Middle frontal gyrus (tissue), 1 donor: ENCODE results near the gene ICA1L.
"Not testable (repeated sequence)": the region's sequence is repeated elsewhere in the genome, so short reads cannot be mapped to it uniquely, and the experiment has no call there.

Source experiments
- DNase-seq: peaks from one replicate; pipeline ENCODE4 v3.0.0-alpha.2; 2015; ENCODE audit warnings: low spot score; ENCODE audit errors: extremely low spot score

Gene ICA1L

DNA sequence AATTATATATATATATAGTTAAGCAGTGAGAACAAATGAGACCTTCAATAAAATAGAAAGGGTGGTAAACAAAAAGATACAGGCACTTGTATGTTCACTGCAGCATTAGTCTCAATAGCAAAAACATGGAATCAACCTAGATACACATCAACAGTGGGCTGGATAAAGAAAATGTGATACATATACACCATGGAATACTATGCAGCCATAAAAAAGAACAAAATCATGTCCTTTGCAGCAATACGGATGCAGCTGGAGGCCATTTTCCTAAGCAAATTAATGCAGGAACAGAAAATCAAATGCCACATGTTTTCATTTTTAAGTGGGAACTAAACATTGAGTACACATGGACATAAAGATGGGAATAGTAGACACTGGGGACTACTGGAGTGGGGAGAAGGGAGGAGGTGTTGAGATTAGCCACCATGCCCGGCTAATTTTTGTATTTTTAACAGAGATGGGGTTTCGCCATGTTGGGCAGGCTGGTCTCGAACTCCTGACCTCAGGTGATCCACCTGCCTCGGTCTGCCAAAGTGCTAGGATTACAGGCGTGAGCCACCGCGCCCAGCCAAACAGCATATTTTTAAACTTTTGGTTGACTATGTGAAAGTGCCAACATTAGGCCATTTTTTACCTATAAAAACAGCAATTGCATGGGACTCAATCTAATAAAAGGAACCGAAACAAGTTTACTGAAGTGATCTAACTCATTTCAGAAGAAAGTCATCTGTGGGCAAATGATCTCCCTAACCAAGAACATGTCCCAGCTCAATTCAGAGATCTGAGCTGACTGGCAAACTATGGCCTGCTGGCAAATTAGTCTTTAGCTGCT lies 23.7 kb downstream of the ICA1L start:
- no peak for DNase-seq

DNA sequence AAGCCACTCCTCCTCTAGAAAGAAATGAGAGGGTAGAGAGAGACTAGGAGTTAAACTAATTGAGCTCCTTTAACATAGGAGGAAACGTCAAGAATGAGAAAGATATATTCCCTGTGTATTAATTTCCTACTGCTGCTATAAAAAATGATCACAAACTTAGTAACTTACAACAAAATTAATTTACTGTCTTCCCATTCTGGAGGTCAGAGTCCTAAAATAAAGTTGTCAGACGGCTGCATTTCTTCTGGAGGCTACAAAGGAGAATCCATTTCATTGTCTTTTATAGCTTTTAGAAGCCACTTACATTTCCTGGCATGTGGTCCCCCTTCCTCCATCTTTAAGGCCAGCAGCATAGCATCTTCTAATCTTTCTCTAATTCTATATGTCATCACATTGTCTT lies 26.9 kb downstream of the ICA1L start:
- DNase-seq: no peak

GRCh38 chr2:202842690-202843089 lies 28.9 kb downstream of the ICA1L start:
- DNase-seq: no peak

GRCh38 chr2:202841090-202841867 lies 30.3 kb downstream of the ICA1L start:
- DNase-seq: no peak

DNA sequence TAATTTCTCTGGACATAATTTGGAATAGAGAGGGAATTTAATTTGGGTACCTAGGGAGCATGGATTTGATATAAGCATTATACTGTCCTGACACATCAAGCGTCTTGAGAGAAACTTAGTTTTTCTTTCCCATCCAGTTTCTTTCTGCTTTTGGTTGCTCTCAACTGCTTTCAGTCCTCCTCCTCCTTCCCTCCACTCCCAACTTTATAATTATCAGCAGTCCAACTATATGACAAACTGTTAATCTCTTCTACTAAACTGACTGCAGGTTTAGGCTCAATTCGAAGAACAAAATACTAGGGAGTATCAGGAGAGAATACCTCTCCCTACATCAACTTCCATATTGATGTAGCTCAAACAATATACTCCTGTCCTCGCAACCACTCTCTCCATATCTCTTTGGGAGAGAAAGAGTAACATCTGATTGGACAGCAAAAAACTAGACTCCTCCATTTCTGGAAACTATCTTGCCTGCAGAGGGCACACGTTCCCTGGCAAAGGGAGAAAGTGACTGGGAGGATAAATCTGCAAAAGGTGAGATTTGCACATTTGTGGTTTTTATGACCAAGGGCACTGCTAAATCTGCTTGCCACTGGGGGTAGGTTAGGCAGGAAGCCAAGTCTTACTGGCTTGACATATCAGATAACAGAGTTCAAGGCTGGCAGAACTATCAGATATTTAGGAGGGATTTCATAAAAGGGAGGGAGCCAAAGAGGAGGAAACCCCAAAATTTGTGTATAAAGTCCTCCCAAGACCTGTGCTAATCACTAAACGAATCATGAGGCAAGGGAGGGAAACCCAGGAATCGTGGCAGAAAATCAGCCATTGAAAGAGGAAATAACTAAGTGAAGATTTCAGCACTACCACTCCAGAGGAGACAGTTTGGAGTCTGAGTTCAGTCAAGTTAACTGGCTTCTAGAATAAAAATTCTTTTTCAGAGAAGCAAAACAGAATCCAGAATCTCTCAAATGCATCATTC lies 40.0 kb downstream of the ICA1L start:
- DNase-seq: no peak

DNA sequence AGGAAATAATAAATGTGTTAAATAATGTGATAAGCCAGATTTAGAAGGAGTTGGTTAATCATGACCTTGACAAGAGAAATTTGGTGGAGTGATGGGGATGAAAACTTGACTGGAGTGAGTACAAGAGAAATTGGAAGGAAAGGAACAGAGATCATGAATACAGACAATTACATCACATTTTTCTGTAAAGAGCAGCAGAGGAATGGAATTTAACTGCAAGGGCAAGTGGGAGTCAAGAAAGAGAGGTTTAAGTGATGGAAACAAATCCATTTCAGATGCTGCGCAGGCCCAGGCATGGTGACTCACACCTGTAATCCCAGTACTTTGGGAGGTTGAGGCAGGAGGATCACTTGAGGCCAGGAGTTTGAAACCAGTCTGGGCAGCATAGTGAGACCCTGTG lies 46.7 kb downstream of the ICA1L start:
- no peak for DNase-seq

DNA sequence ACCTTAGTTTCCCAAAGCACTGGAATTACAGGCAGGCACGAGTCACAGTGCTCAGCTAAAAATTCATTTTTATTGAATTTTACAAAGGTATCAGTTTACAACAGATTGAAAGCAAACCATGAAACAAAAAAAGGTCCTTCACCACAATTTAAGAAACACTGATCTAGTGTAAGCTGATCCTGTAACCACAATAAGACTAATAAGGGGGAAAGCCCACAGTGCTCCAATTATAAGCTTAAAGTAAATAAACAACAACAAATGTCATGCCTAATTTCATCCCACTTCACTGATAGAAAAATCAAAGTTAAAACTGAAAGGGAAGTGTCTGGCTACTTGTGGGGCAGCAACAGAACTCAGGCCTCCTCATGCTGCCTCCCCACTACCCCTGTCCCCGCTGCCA lies 49.2 kb downstream of the ICA1L start:
- no peak for DNase-seq

DNA sequence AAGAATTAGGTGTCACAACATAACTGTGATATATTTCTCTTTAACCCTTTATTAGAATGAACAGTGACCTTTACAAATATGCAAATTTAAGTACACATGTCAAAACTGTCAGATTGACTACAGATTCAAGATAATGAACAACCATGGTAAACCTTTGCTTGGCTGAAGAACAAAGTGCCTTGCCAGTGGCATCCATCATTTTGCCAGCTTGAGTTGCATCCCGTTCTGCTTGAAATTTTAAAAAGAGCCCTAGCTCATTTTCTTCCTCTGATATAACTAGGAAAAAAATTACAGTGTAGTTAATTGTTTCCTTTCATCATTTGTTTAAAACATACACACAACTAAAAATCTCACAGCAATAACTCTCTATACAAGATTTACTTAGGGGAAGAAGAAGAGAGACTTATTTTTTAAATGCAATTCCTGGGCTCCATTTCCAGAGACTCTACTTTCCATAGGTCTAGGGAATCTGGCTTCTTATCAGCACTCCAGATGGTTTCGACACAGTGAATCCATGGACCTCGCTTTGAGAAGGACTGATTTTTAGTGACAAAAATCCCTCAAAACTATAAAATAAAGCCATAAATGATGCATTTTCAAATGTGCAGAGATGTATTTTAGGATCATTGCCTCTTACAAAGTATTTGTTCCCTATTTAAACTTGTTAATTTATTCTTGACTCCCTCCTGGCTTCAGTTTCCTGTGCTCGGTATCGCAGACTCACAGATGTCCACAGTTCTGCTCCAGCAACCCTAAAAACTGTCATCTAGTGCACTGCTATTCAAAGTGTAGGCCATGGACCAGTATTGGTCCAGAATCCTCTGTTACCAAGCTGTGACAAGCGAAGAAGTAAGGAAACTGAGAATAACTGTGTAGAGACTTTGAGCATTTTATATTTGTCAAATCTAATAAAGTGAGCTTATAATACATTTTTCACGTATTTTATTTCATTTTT lies 50.1 kb downstream of the ICA1L start:
- DNase-seq: peak; percentile 51

DNA sequence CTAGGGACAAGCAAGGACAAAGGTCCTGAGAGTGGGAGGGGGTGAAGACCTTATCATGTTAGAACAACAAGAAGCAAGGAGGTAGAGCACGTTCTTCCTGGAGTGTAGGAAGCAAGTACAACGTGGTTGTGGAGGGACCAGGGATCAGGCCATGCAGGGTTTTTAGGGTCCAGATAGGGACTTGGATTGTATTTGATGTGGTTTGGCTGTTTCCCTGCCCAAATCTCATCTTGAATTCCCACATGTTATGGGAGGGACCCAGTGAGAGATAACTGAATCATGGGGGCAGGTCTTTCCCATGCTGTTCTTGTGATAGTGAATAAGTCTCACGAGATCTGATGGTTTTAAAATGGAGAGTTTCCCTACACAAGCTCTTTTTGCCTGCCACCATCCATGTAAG lies 53.2 kb downstream of the ICA1L start:
- no peak for DNase-seq

GRCh38 chr2:202817771-202818170 lies 53.8 kb downstream of the ICA1L start:
- DNase-seq: no peak

GRCh38 chr2:202815548-202816360 lies 55.8 kb downstream of the ICA1L start:
- DNase-seq: peak; percentile 5

GRCh38 chr2:202814226-202814625 lies 57.3 kb downstream of the ICA1L start:
- no peak for DNase-seq

DNA sequence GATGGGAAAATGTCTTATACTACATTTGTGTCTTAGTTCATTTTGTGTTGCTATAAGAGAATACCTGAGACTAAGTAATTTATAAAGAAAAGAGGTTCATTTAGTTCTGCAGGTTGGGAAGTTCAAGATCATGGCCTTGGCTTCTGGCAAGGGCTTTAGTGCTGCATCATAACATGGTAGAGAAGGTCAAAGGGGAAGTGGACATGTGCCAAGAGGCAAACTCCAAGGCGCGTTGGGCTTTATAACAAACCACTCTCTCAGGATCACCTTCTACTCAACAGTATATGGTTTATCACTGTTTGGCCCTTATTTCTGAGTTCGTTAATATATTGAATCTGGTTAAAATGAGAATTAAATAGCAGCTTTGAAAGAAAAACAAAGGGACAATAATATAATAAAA lies 58.2 kb downstream of the ICA1L start:
- no peak for DNase-seq

DNA sequence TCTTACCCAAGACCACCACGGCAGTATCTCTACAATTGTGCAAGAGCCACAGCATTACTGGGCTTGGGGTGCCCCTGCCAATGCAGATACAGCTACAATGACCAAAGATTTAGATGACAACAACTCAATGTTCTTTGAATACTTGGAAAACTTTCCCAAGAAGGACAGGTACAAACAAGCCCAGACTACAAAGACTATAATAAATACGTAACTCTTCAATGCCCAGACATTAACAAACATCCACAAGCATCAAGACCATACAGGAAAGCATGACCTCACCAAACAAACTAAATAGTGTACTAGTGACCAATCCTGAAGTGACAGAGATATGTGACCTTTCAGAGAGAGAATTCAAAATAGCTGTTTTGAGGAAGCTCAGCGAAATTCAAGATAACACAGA lies 62.8 kb downstream of the ICA1L start:
- DNase-seq: no peak

DNA sequence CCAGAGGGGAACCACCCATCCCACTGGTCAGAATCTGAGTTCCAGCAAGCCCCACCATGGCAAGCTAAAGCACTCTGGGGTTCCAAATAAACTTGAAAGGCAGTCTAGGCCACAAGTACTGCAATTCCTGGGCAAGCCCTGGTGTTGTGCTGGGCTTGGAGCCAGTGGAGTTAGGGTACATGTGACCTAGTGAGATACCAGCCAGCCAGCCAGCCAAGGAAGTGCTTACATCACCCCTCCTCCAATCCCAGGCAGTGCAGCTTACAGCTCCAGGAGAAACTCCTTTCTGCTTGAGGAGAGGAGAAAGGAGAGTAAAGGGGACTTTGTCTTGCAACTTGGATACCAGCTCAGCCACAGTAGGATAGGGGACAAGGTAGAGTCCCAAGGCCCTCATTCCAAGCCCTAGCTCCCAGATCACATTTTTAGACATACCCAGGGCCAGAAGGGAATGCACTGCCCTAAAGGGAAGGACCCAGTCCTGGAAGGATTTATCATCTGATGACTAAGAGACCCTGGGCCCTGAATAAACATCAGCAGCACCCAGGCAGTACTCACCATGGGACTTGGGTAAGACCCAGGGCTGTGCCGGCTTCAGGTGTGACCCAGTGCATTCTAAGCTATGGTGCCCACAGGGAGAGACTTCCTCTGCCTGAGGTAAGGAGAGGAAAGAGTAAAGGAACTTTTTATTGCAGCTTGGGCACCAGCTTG lies 64.0 kb downstream of the ICA1L start:
- DNase-seq: not testable (repeated sequence)

- not testable (repeated sequence) for DNase-seq
Observed at GRCh38 chr2:202805911-202806310, 65.7 kb downstream of the ICA1L start.

GRCh38 chr2:202797944-202798343 lies 73.6 kb downstream of the ICA1L start:
- DNase-seq: no peak

DNA sequence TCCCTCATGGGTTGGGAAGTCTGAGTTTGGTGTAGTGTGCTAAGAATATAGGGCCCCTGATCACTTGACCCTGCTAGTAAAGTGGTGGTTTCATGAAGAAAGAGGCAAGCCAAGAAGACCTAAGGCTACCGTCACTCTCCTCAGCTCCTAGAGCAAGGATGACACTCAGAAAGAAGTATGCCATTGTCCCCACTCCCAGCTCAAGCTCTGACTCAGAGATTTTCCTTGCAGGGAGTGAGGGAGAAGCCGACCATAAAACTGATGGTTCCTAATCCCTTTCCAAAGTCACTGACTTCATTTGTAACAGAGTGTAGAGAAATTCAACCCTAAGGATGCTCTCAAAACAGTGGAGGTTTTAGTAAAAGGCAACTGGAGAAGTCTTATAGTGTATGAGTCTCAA lies 80.9 kb downstream of the ICA1L start:
- DNase-seq: no peak

DNA sequence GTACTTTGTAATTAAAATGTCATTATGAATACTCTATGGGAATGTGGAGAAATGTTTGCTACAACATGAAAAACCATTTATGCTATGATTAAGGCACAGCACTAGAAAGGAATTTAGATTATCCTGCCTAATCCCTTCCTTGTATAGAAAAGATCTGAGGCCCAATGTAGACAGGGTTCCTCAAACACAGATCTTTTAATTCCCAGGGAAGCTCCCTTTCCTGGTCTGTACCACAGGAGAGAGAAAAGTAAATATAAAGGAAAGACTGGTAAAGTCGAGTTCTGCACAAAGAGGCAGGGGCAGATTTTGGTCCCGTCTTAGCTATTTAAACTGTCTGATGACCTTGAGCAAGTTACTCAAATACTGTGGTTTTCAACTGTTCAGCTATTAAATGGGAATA lies 84.7 kb downstream of the ICA1L start:
- no peak for DNase-seq
